ENCODE results near the gene OTUD3. TPM values are rescaled to one million over a fixed set of nuclear protein-coding genes. Genes with fewer than 3 reads are reported as not detected.
A peak's percentile ranks its signal among the peaks of the same experiment; 100 is the strongest.
"Not testable (repeated sequence)": the region's sequence is repeated elsewhere in the genome, so short reads cannot be mapped to it uniquely, and the experiment has no call there.

OTUD3 gene
- total RNA-seq: 10 to 100 TPM; 10.3 to 10.9 TPM

GRCh38 chr1:19882111-19883071, at the start of gene OTUD3:
OTUD3 (plus strand) TSS chr1:19882395; CDS start chr1:19882514, 119 bp downstream.
- ATAC-seq (ENCODE audit: low read depth) (peak; percentile 96), DNase-seq (peak; percentile 92)
- peaks cover 22% of the 10 kb centered on the region for H3K4me1 Mint-ChIP-seq
- peaks cover 4% of the 10 kb centered on the region for H3K27me3 Mint-ChIP-seq
- no peaks in the 10 kb centered on the region for H3K36me3 Mint-ChIP-seq
- POLR2A ChIA-PET: interaction anchor here (0.7 to 1.3 kb wide), 2 partner anchors 12 to 16 kb away, joined by 3 to 6 read pairs; no protein-coding TSS in a partner anchor
- peak within 1 kb of the TSS; percentile 59 for H3K27ac Mint-ChIP-seq
- H3K4me3 Mint-ChIP-seq: peak within 1 kb of the TSS; percentile 88
- no peaks in the 10 kb centered on the region for H3K9me3 Mint-ChIP-seq

GRCh38 chr1:19835578-19835977, 46.6 kb upstream of the OTUD3 start:
- POLR2A ChIA-PET: no interaction called here
- Mint-ChIP-seq H3K4me1 (peaks cover 9% of the 10 kb centered on the region), H3K27me3 (peaks cover 65% of the 10 kb centered on the region), H3K9me3 (peaks cover 4% of the 10 kb centered on the region), H3K4me3 (no peak overlapping the region), H3K36me3 (no peaks in the 10 kb centered on the region), H3K27ac (no peak overlapping the region)
- ATAC-seq (ENCODE audit: low read depth) (no peak), DNase-seq (no peak)

- Mint-ChIP-seq H3K27me3 (peaks cover 54% of the 10 kb centered on the region), H3K4me3 (no peak overlapping the region), H3K36me3 (no peaks in the 10 kb centered on the region), H3K4me1 (no peaks in the 10 kb centered on the region), H3K27ac (no peak overlapping the region), H3K9me3 (peaks cover 2% of the 10 kb centered on the region)
- POLR2A ChIA-PET: no interaction called here
- DNase-seq (no peak), ATAC-seq (ENCODE audit: low read depth) (no peak)
Measured at GRCh38 chr1:19837866-19838265, 44.3 kb upstream of the OTUD3 start.

DNA sequence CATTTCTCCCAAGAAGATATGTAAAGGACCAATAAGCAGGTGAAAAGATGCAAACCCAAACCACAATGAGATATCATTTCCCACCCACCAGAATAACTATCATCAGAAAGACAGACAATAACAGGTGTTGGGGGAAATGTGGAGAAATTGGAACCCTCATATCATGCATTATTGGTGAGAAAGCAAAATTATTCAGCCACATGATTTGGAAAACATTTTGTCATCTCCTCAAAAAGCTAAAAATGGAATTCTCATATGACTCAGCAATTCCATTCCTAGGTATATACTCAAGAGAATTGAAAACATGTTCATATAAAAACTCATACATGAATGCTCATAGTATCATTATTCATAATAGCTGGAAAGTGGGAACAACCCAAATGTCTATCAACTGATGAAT, 42.0 kb upstream of the OTUD3 start:
- peaks cover 48% of the 10 kb centered on the region for H3K27me3 Mint-ChIP-seq
- H3K36me3 Mint-ChIP-seq: no peaks in the 10 kb centered on the region
- no peak for ATAC-seq (ENCODE audit: low read depth)
- H3K4me1 Mint-ChIP-seq: no peaks in the 10 kb centered on the region
- peaks cover 2% of the 10 kb centered on the region for H3K9me3 Mint-ChIP-seq
- no peak overlapping the region for H3K4me3 Mint-ChIP-seq
- POLR2A ChIA-PET: no interaction called here
- no peak overlapping the region for H3K27ac Mint-ChIP-seq
- no peak for DNase-seq

DNA sequence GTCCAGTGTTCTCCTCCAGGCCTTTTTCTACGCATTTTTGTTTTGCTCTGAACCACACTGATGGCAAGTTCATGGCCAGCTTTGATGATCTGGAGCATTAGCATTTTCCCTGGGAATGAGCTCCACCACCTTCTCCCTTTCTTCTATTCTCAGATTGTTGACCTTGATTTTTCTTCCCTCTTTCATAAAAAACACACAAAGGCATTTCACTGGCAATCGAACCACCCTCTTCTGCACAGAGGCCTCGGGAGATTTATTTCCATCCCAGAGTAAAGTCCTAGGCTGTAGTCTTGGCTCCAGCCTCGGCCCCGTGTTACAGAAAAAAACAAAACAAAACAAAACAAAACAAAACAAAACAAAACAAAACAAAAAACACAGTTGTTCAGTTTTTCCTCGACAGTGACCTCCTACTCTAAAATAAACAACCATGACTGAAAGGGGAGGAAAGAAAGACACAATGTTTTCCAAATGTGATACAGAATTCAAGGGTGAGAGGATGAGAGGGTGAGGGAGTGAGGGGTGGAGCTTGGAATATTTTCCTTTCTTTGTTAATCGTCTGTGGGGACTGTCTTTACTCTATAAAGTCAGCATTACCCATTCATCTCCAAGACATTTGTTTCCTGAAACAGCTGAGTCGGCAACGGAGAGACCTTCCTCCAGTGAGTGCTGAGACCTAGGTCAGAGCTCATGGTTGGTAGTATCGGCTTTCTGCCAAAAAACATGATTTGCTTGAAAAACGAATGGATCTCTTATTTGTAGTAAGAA, 37.3 kb upstream of the OTUD3 start:
- H3K27me3 Mint-ChIP-seq: peaks cover 39% of the 10 kb centered on the region
- H3K4me1 Mint-ChIP-seq: no peaks in the 10 kb centered on the region
- no peak overlapping the region for H3K27ac Mint-ChIP-seq
- DNase-seq (no peak), ATAC-seq (ENCODE audit: low read depth) (no peak)
- H3K9me3 Mint-ChIP-seq: no peaks in the 10 kb centered on the region
- POLR2A ChIA-PET: no interaction called here
- no peaks in the 10 kb centered on the region for H3K36me3 Mint-ChIP-seq
- H3K4me3 Mint-ChIP-seq: no peak overlapping the region

DNA sequence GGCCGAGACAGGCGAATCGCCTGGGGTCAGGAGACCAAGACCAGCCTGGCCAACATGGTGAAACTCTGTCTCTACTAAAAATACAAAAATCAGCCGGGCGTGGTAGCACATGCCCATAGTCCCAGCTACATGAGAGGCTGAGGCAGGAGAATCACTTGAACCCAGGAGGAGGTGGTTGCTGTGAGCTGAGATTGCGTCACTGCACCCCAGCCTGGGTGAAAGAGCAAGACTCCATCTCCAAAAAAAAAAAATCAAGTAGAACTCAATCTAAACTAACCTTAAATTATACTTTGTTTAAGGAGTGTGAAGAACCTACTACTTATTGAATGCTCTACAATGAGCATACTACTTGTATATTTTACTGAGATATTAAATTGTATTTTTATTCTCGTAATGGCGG, 36.6 kb upstream of the OTUD3 start:
- H3K4me1 Mint-ChIP-seq: no peaks in the 10 kb centered on the region
- ATAC-seq (ENCODE audit: low read depth): no peak
- peaks cover 37% of the 10 kb centered on the region for H3K27me3 Mint-ChIP-seq
- no peak for DNase-seq
- H3K36me3 Mint-ChIP-seq: no peaks in the 10 kb centered on the region
- no peaks in the 10 kb centered on the region for H3K9me3 Mint-ChIP-seq
- POLR2A ChIA-PET: no interaction called here
- no peak overlapping the region for H3K4me3 Mint-ChIP-seq
- H3K27ac Mint-ChIP-seq: no peak overlapping the region

- H3K27ac Mint-ChIP-seq: no peak overlapping the region
- POLR2A ChIA-PET: no interaction called here
Measured at GRCh38 chr1:19846338-19846737, 35.9 kb upstream of the OTUD3 start.

GRCh38 chr1:19847334-19847733, 34.9 kb upstream of the OTUD3 start:
- H3K9me3 Mint-ChIP-seq; POLR2A ChIA-PET; DNase-seq; H3K4me1 Mint-ChIP-seq; H3K4me3 Mint-ChIP-seq; H3K36me3 Mint-ChIP-seq; ATAC-seq (ENCODE audit: low read depth); H3K27ac Mint-ChIP-seq: not testable (repeated sequence)
- H3K27me3 Mint-ChIP-seq: peaks cover 33% of the 10 kb centered on the region

More at GRCh38 chr1:19846338-19846737, 35.9 kb upstream of the OTUD3 start:
- Mint-ChIP-seq H3K4me1 (no peaks in the 10 kb centered on the region), H3K9me3 (no peaks in the 10 kb centered on the region), H3K27me3 (peaks cover 37% of the 10 kb centered on the region), H3K36me3 (no peaks in the 10 kb centered on the region), H3K4me3 (no peak overlapping the region)
- no peak for DNase-seq
- no peak for ATAC-seq (ENCODE audit: low read depth)

DNA sequence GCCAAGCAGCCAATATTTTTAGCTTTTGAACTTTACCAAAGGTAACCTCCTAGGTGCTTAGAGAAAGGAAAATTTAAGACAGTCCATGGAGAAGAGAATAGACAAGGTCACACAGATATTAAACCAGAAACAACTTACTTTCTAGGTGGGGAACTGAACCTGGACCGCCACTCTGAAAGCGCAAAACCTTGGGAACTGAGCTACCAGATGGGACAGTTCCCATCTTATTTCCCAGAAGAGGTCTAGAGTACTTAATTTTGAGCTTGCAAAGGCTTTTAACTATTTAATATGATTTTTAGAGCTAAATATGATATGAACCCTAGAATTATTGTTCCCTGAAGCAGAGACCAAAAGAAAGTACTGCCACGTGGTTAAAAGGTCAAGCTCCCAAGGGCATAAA, 32.9 kb upstream of the OTUD3 start:
- DNase-seq; POLR2A ChIA-PET; H3K9me3 Mint-ChIP-seq; H3K27ac Mint-ChIP-seq; H3K36me3 Mint-ChIP-seq; ATAC-seq (ENCODE audit: low read depth); H3K4me3 Mint-ChIP-seq; H3K4me1 Mint-ChIP-seq: not testable (repeated sequence)
- peaks cover 27% of the 10 kb centered on the region for H3K27me3 Mint-ChIP-seq

DNA sequence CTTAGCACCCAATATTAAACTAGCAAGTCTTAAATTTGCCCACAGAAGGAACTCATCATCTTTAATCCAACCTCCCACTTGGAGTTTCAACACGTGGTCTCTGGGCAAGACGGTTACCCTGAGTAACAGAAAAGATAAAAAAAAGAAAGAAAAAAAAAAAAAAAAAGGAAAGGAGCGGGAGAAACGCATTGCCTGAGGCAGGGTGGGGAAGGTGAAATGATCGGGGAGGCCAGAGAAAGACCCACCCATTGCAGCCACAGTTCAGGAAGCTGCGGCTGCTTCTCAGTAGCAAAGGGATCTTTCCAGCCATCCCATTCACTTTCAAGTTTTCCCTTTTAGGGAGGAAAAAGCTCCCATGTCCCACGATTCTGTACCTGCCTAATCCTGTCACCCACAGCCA, 32.0 kb upstream of the OTUD3 start:
- ATAC-seq (ENCODE audit: low read depth) (no peak), DNase-seq (no peak)
- no peaks in the 10 kb centered on the region for H3K4me1 Mint-ChIP-seq
- H3K27me3 Mint-ChIP-seq: peaks cover 20% of the 10 kb centered on the region
- H3K9me3 Mint-ChIP-seq: no peaks in the 10 kb centered on the region
- no peak overlapping the region for H3K4me3 Mint-ChIP-seq
- H3K36me3 Mint-ChIP-seq: no peaks in the 10 kb centered on the region
- POLR2A ChIA-PET: no interaction called here
- H3K27ac Mint-ChIP-seq: no peak overlapping the region

DNA sequence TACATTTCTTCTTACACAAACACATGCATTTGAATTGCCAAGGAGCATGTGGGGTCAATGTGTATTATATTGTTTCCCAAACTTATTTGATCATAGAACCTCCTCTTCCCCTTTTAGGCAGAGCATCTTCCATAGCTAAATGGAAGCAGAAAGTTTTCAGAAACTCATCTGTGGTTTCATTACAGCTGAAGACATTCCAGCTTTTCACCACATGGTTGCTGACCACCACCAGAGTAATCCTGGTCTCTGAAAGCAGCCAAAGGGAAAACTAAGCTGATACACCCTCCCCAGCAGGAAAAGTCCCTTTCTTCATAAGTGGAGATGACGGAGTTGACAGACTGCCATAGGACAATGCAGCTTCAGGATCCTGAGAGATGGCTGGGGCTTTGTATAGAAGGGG, 30.2 kb upstream of the OTUD3 start:
- POLR2A ChIA-PET: no interaction called here

DNA sequence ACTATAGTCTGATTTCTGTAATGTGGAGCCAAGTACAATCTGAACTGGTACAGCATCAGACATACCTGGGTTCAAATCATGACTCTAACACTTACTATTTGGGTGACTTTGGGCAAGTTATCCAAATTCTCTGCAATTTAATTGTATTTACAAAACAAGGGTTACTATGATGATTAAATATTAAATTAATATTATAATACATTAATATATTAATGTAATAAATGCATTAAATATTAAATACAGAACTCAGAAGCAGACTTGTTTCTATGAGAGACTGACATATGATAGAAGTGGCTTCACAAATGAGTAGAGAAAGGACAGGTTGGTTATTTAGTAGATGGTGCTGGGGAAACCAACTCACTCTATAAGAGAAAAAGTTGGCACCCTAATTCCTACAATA, 27.3 kb upstream of the OTUD3 start:
- H3K4me1 Mint-ChIP-seq: no peaks in the 10 kb centered on the region
- no peak overlapping the region for H3K27ac Mint-ChIP-seq
- no peaks in the 10 kb centered on the region for H3K9me3 Mint-ChIP-seq
- no peak for DNase-seq
- no peaks in the 10 kb centered on the region for H3K36me3 Mint-ChIP-seq
- POLR2A ChIA-PET: no interaction called here
- peaks cover 12% of the 10 kb centered on the region for H3K27me3 Mint-ChIP-seq
- no peak for ATAC-seq (ENCODE audit: low read depth)
- H3K4me3 Mint-ChIP-seq: no peak overlapping the region

More for the DNA sequence above, 30.2 kb upstream of the OTUD3 start:
- no peak overlapping the region for H3K27ac Mint-ChIP-seq
- DNase-seq: no peak
- no peaks in the 10 kb centered on the region for H3K36me3 Mint-ChIP-seq
- H3K27me3 Mint-ChIP-seq: peaks cover 10% of the 10 kb centered on the region
- H3K9me3 Mint-ChIP-seq: no peaks in the 10 kb centered on the region
- ATAC-seq (ENCODE audit: low read depth): no peak
- H3K4me3 Mint-ChIP-seq: no peak overlapping the region
- no peaks in the 10 kb centered on the region for H3K4me1 Mint-ChIP-seq

DNA sequence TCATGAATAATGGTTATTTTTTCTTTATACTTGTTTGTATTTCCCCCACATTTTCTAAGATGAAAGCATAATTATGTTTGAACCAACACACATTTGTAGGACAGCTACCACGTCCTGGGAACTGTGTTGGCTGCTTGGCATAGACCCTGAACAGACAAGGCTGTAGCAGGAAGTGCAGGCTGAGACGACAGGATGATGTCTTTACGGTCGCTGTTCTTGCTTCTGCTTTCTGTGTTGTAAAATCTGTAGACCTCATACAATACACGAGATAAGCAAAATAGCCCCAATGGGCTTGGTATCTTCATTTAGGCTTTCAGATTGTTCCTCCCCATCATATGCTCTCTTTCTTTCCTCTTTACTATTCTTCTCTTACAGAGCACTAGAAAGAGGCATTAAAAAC, 23.3 kb upstream of the OTUD3 start:
- H3K4me1 Mint-ChIP-seq: no peaks in the 10 kb centered on the region
- no peaks in the 10 kb centered on the region for H3K36me3 Mint-ChIP-seq
- ATAC-seq (ENCODE audit: low read depth): no peak
- POLR2A ChIA-PET: no interaction called here
- no peak for DNase-seq
- H3K9me3 Mint-ChIP-seq: peaks cover 5% of the 10 kb centered on the region
- no peak overlapping the region for H3K4me3 Mint-ChIP-seq
- peaks cover 23% of the 10 kb centered on the region for H3K27me3 Mint-ChIP-seq
- H3K27ac Mint-ChIP-seq: no peak overlapping the region

DNA sequence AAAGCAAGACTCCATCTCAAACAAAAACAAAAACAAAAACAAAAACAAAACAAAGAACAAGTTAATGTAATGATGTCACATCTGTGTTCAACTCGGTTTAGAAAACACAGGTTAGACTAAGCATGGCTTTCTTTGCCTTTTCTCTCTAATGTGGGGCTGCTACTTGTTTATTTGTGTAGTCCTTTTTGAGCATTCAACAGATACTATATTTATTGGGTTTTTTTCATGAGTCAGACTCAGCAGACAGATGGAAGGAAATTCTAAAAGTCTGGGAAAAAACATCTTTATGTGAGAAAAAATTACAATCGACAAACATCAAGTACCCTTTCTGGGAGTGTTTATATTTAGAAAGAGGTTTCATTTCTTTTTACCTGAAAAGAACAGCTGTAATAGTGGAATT, 22.3 kb upstream of the OTUD3 start:
- H3K27me3 Mint-ChIP-seq: peaks cover 28% of the 10 kb centered on the region
- POLR2A ChIA-PET: no interaction called here

More for the DNA sequence above, 22.3 kb upstream of the OTUD3 start:
- ATAC-seq (ENCODE audit: low read depth) (no peak), DNase-seq (no peak)
- peaks cover 5% of the 10 kb centered on the region for H3K9me3 Mint-ChIP-seq
- H3K36me3 Mint-ChIP-seq: no peaks in the 10 kb centered on the region
- H3K27ac Mint-ChIP-seq: no peak overlapping the region
- no peaks in the 10 kb centered on the region for H3K4me1 Mint-ChIP-seq
- no peak overlapping the region for H3K4me3 Mint-ChIP-seq
